BLaER1 treated with 17β-estradiol and CSF1 and Interleukin-3, amounts not matched to agents 10 nM and 100 nM (cell line): ENCODE results near the gene TGFBR2.
A peak's percentile ranks its signal among the peaks of the same experiment; 100 is the strongest.

Source experiments
- H3K27ac ChIP-seq, 11 experiments: shearing (Covaris generic); formaldehyde crosslinking; 2 replicates each; pipeline ENCODE4 v1.8.1; 2022
- H3K27me3 ChIP-seq, 11 experiments: shearing (Covaris generic); formaldehyde crosslinking; 2 replicates each; pipeline ENCODE4 v1.8.1; 2022
- H3K36me3 ChIP-seq, 11 experiments: shearing (Covaris generic); formaldehyde crosslinking; 2 replicates each; pipeline ENCODE4 v1.8.1; 2022
- H3K4me1 ChIP-seq, 10 experiments: shearing (Covaris generic); formaldehyde crosslinking; 2 replicates each; pipeline ENCODE4 v1.8.1; 2022
- H3K4me2 ChIP-seq, 11 experiments: shearing (Covaris generic); formaldehyde crosslinking; 2 replicates each; pipeline ENCODE4 v1.8.1; 2022
- H3K4me3 ChIP-seq, 10 experiments: shearing (Covaris generic); formaldehyde crosslinking; 2 replicates each; pipeline ENCODE4 v1.8.1; 2022
- H3K9ac ChIP-seq, 11 experiments: shearing (Covaris generic); formaldehyde crosslinking; 2 replicates each; pipeline ENCODE4 v1.8.1; 2022
- H3K9me3 ChIP-seq, 11 experiments: shearing (Covaris generic); formaldehyde crosslinking; replicated peaks in 1 of 11; 2 replicates each; pipeline ENCODE4 v1.8.1; 2022
- H4K20me1 ChIP-seq, 11 experiments: shearing (Covaris generic); formaldehyde crosslinking; 2 replicates each; pipeline ENCODE4 v1.8.1; 2022
- Cebpa-rat ChIP-seq, 11 experiments: shearing (Covaris generic); IDR thresholded peaks; 2 replicates each; pipeline ENCODE4 v1.8.1; 2022

TGFBR2 gene

DNA sequence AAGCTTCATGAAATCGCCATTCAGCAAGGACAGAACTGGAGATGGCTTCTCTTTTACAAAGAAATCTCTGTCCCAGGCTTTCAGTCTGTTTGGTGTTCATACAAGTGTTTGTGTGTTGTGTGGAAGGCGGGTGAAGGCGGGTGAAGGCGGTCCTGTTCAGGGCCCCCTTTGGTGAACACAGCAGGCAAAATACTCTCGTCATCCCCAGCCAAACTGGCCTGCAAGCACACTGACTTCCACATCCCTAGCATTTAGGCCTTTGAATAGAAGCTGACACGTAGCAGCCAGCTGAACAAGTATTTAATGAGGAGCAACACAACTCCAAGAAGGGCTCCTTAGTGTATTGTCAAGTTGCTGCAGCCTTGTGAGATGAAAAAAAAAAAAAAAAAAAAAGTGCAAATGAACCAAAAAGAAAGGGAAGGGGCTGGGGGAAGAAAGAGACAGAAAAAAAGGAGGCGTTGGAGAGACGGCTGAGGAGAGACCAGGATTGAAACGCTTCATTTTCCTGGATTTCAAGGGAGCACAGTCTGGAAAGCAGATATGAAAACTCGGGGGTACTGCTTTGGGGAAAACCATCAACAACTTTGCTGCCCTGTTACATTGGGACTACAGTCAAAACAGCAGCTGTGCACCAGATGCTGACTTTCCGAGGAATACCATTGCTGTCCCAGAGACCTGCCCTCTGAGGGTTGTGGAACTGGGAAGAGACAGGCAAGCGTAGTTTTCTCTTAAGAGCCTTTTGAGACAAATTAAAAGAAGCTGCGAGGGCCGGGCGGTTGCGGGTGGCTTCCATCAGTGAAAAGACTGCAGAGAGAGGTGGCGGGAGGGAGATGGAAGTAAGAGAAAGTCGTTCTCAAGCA, 74.6 kb downstream of the TGFBR2 start:
- no peaks in the 10 kb centered on the region for H3K9me3 ChIP-seq
- TF ChIP-seq Cebpa-rat (IDR thresholded peaks at IDR 0.05), result no peak
- peak overlapping the region in 6 of 11 experiments; percentile 5 to 31 (median 22); a peak in 7 of 22 replicates for H3K9ac ChIP-seq
- peaks cover 62 to 95% (median 74%) of the 10 kb centered on the region in 10 experiments for H3K4me1 ChIP-seq
- H3K4me3 ChIP-seq, result no peak overlapping the region; a peak in 1 of 20 replicates
- peaks cover 5 to 80% (median 30%) of the 10 kb centered on the region in 11 experiments; a peak in 15 of 22 replicates for H4K20me1 ChIP-seq
- H3K36me3 ChIP-seq, result peaks cover 70 to 93% (median 92%) of the 10 kb centered on the region in 11 experiments
- H3K27ac ChIP-seq, result peak overlapping the region in 10 of 11 experiments; percentile 14 to 67 (median 42); a peak in 19 of 22 replicates
- no peaks in the 10 kb centered on the region for H3K27me3 ChIP-seq
- peak overlapping the region; percentile 55 to 85 (median 69) for H3K4me2 ChIP-seq

DNA sequence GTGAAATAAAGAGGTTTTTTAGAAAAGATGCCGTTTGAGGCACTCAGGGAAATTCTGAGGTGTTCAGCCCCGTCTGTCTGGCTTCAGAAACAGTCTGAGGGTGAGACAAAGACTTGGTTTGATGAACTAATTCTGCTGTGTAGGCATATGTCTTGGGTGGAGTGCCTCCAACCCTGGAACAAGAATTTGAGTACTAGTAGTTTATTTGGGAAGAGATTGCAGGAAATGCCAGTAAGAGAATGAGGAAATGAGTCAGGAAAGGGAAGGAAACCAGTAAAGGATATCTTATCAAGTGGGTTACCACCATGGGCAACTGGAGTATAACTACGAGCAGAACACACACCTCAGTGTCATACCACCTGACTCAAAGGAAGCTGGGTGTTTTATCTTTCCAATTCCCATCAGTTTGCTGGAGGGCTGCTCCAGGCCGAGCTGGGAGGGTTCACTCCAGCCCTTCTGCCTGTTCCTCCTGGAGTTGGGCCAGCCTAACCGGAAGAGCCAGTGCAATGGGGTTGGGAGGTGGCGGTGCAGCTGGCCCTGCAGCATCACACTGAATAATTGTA, 75.3 kb downstream of the TGFBR2 start:
- Histone ChIP-seq H4K20me1 (peaks cover 5 to 78% (median 29%) of the 10 kb centered on the region in 11 experiments; a peak in 15 of 22 replicates), H3K27ac (peak overlapping the region in 10 of 11 experiments; percentile 14 to 67 (median 42); a peak in 18 of 22 replicates), H3K9me3 (no peaks in the 10 kb centered on the region), H3K4me1 (peaks cover 64 to 92% (median 76%) of the 10 kb centered on the region in 10 experiments), H3K36me3 (peaks cover 68 to 93% (median 92%) of the 10 kb centered on the region in 11 experiments), H3K4me3 (peak overlapping the region in 1 of 10 experiments; percentile 0; a peak in 2 of 20 replicates), H3K27me3 (no peaks in the 10 kb centered on the region), H3K4me2 (peak overlapping the region; percentile 55 to 85 (median 69)), H3K9ac (peak overlapping the region in 6 of 11 experiments; percentile 5 to 31 (median 22); a peak in 5 of 22 replicates)
- no peak for TF ChIP-seq Cebpa-rat (IDR thresholded peaks at IDR 0.05)

DNA sequence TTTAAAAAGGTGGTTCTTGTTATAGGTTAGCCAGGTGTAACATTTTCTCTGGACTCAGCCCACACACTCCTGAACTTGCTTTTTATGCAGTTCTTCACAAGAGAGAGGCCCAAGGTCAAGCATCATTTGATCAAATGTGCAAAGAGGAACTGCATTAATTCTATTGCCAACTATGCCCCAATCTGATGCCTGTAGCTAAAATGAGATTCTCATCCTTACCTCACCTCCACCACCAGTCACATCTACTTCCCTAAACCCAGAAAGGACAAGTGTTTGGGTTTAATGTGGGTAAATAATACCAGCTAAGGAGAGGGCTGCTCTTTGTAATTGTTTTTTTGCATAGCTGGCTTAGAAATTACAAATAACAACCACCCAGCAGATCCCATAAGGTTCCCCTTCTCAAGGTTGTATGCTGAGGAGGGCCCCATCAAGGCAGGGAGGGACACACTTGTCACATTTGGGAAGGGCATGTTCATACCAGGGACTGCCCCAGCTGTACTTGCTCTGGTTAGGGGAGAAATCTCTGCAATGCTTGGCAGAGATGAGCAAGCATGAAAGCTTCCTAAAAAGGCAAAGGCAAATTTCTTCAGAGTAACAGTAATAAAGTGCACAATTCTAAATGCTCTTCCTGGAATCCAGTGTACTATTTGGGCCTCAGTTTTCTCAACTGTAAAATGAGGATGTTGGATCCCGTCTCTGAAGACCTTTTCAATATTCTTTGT, 76.2 kb downstream of the TGFBR2 start:
- Histone ChIP-seq H3K27me3 (no peaks in the 10 kb centered on the region), H3K9me3 (no peaks in the 10 kb centered on the region), H3K27ac (peak overlapping the region in 5 of 11 experiments; percentile 0 to 67 (median 52); a peak in 5 of 22 replicates), H4K20me1 (peaks cover 5 to 78% (median 29%) of the 10 kb centered on the region in 11 experiments; a peak in 15 of 22 replicates), H3K4me3 (no peak overlapping the region), H3K9ac (no peak overlapping the region), H3K4me2 (peak overlapping the region; percentile 55 to 85 (median 69); a peak in 18 of 22 replicates), H3K4me1 (peaks cover 68 to 91% (median 78%) of the 10 kb centered on the region in 10 experiments), H3K36me3 (peaks cover 68 to 93% (median 92%) of the 10 kb centered on the region in 11 experiments)
- no peak for TF ChIP-seq Cebpa-rat (IDR thresholded peaks at IDR 0.05)

DNA sequence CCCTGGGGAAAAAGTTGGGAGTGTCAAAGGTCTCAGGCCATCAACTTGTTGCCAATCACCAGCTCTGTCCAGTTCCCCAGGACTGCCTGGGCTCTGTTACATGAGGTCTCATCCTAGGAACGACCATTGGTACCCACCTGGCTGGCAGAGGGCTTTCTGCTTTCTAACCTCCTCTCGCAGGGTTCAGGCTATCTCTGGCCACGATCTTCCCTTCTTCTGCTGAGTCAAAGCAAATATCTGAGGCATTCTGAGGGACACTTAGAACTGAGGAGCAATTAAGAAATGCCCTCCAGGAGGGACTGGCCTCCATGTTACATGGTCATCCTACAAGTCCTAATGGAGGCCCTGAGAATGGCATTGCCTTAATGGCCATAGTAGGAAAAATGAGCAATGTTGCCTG, 77.4 kb downstream of the TGFBR2 start:
- no peak for TF ChIP-seq Cebpa-rat (IDR thresholded peaks at IDR 0.05)
- Histone ChIP-seq H3K36me3 (peaks cover 68 to 93% (median 92%) of the 10 kb centered on the region in 11 experiments), H3K4me3 (no peak overlapping the region), H3K9me3 (no peaks in the 10 kb centered on the region), H3K4me2 (peak overlapping the region in 7 of 11 experiments; percentile 3 to 85 (median 22); a peak in 11 of 22 replicates), H3K4me1 (peaks cover 74 to 91% (median 81%) of the 10 kb centered on the region in 10 experiments), H3K9ac (no peak overlapping the region), H4K20me1 (peaks cover 7 to 79% (median 30%) of the 10 kb centered on the region in 11 experiments; a peak in 16 of 22 replicates), H3K27ac (peak overlapping the region in 1 of 11 experiments; percentile 8; a peak in 1 of 22 replicates), H3K27me3 (no peaks in the 10 kb centered on the region)

DNA sequence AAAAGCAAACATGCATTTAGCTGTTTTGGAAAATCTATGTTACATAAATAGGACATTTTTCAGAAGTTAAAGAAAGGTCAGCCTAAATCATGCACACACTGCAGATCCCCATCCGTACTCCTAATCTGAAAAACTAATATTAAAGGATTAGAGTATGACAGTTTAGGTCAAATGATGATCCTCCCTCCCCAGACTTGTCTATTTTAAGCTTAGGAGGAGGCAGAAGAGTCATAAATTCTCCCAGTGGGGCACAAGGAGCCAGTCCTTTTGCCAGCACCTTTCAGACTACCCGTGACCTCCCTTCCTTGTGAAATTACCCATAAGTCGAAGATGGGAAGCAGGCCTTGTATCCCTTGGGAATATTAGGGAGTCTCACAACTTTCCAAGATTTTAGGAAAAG, 78.0 kb downstream of the TGFBR2 start:
- no peaks in the 10 kb centered on the region for H3K9me3 ChIP-seq
- H3K36me3 ChIP-seq, result peaks cover 67 to 93% (median 92%) of the 10 kb centered on the region in 11 experiments

DNA sequence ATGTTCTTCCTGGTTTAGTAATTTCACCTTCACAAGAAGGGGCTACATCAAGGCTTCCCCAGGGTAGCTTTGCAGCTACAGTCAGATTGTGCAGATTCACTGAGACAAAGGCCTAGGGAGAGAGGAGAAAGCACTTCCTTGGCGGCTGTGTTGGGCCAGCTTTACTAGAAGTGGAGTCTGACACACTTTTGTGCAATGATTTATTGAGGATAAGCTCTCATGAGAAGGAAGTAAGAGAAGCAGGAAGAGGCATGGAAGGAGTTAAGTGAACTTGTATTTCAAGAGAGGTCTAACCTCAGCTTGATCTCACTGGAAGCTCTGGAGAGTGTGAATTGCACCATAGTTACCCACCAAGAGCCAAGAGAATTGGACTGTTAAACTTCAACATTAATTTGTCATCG, 78.9 kb downstream of the TGFBR2 start:
- Histone ChIP-seq H3K36me3 (peaks cover 72 to 98% (median 96%) of the 10 kb centered on the region in 11 experiments), H3K9me3 (no peaks in the 10 kb centered on the region), H3K4me3 (no peak overlapping the region), H4K20me1 (peaks cover 11 to 78% (median 30%) of the 10 kb centered on the region in 11 experiments; a peak in 17 of 22 replicates), H3K9ac (no peak overlapping the region), H3K4me2 (peak overlapping the region in 8 of 11 experiments; percentile 10 to 85 (median 29); a peak in 14 of 22 replicates), H3K4me1 (peaks cover 78 to 91% (median 86%) of the 10 kb centered on the region in 10 experiments), H3K27ac (peak overlapping the region in 6 of 11 experiments; percentile 4 to 34 (median 18); a peak in 6 of 22 replicates), H3K27me3 (no peaks in the 10 kb centered on the region)
- no peak for TF ChIP-seq Cebpa-rat (IDR thresholded peaks at IDR 0.05)

More for the DNA sequence above, 78.0 kb downstream of the TGFBR2 start:
- Histone ChIP-seq H3K27me3 (no peaks in the 10 kb centered on the region), H3K27ac (no peak overlapping the region; a peak in 1 of 22 replicates), H3K9ac (no peak overlapping the region), H3K4me2 (peak overlapping the region in 5 of 11 experiments; percentile 29 to 85 (median 40); a peak in 8 of 22 replicates), H4K20me1 (peaks cover 11 to 74% (median 30%) of the 10 kb centered on the region in 11 experiments; a peak in 16 of 22 replicates), H3K4me3 (no peak overlapping the region), H3K4me1 (peaks cover 74 to 91% (median 81%) of the 10 kb centered on the region in 10 experiments)
- TF ChIP-seq Cebpa-rat (IDR thresholded peaks at IDR 0.05), result no peak

DNA sequence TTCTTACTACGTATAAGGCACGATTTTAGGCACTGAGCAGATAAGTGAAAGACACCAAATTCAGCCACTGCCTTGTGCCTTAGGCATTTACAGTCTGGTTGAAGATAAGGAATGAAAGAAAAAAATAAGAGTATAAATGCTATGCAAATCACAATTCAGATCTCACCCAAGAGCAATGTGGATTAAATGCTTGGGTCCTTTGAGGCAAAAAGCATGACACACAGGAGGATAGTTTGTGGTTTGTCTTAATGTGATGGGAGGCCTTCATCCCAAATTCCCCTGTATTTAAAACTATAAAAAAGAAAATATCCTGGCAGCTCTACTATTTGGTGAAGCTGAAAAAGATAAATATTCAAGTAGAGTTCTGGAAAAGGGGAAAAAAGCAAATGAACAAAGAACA, 79.8 kb downstream of the TGFBR2 start:
- no peaks in the 10 kb centered on the region for H3K27me3 ChIP-seq
- peak overlapping the region in 1 of 11 experiments; percentile 27; a peak in 1 of 22 replicates for H3K27ac ChIP-seq
- no peak overlapping the region for H3K9ac ChIP-seq
- TF ChIP-seq Cebpa-rat (IDR thresholded peaks at IDR 0.05), result no peak
- H3K4me2 ChIP-seq, result peak overlapping the region in 1 of 11 experiments; percentile 29; a peak in 2 of 22 replicates
- peaks cover 75 to 100% (median 98%) of the 10 kb centered on the region in 11 experiments for H3K36me3 ChIP-seq
- H3K9me3 ChIP-seq, result no peaks in the 10 kb centered on the region
- H3K4me3 ChIP-seq, result no peak overlapping the region
- H3K4me1 ChIP-seq, result peaks cover 80 to 93% (median 88%) of the 10 kb centered on the region in 10 experiments
- peaks cover 11 to 83% (median 29%) of the 10 kb centered on the region in 11 experiments; a peak in 17 of 22 replicates for H4K20me1 ChIP-seq

DNA sequence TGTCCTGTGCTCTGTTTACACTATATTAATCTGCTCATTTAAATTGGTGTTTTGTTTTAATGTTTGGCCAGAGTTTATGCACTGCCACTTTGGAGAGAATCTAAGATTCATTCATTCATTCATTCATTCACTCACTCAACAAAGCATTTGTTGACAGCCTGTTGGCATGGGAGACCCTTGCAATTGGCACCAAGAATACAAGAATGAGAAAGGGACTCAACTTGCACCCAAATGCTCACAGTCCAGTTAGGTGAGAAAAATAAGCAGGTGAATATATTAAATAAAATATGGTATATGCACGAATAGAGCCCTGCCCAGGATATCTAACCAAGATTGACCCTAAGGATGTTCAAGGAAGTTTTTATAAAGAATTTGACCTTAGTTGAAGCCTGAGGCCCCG, 80.4 kb downstream of the TGFBR2 start:
- no peak overlapping the region; a peak in 1 of 22 replicates for H3K4me2 ChIP-seq
- TF ChIP-seq Cebpa-rat (IDR thresholded peaks at IDR 0.05), result no peak
- peaks cover 77 to 100% (median 100%) of the 10 kb centered on the region in 11 experiments for H3K36me3 ChIP-seq
- H3K27me3 ChIP-seq, result no peaks in the 10 kb centered on the region
- no peak overlapping the region for H3K27ac ChIP-seq
- H3K9ac ChIP-seq, result no peak overlapping the region
- peaks cover 79 to 92% (median 86%) of the 10 kb centered on the region in 10 experiments for H3K4me1 ChIP-seq
- peaks cover 4 to 80% (median 23%) of the 10 kb centered on the region in 11 experiments; a peak in 16 of 22 replicates for H4K20me1 ChIP-seq
- no peak overlapping the region for H3K4me3 ChIP-seq
- no peaks in the 10 kb centered on the region for H3K9me3 ChIP-seq
